ENCODE data around the gene AKAP6. TPM values are rescaled to one million over a fixed set of nuclear protein-coding genes. Genes with fewer than 3 reads are reported as not detected.

AKAP6 gene
- total RNA-seq, 2 experiments from 2014 or later, result 0.13 to 0.72 TPM

DNA sequence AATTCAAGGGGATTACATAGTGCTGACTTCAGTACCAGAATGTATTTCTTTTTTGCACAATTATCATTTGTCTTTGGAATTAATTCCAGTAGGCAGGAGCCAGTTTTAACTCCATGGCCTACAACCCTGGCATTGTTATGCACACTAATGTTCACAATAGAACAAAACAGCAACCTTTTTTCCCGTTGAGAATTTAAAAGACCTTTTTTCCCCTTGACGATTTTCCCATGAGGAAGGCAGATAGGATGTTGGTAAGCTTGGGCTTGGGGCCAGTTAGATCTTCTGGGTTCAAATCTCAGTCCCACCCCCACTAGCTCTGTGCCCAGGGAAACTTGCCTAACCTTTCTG lies 13.7 kb downstream of the AKAP6 start:
- no peak for TF ChIP-seq CTCF (conservative IDR thresholded peaks at IDR 0.05; ENCODE audit: low read length)
- TF ChIP-seq EZH2phosphoT487 (IDR thresholded peaks at IDR 0.05; ENCODE audit: borderline replicate concordance, low read depth, low read length), result no peak
- no TSS peak for BruUV-seq (replicated peaks)
- CTCF ChIA-PET (ENCODE audit: unreplicated experiment), result no interaction called here
- no peak overlapping the region for H3K27ac ChIP-seq (ENCODE audit: low read depth, low read length, poor library complexity, severe bottlenecking)
- no peak overlapping the region for H2AFZ ChIP-seq (ENCODE audit: low read length)
- H3K4me3 ChIP-seq (ENCODE audit: low read depth, low read length, poor library complexity, severe bottlenecking), result no peak overlapping the region
- POLR2A ChIA-PET, result no interaction called here
- H3K79me2 ChIP-seq (ENCODE audit: insufficient read depth, low read depth, low read length), result no peaks in the 10 kb centered on the region
- no peak overlapping the region for H3K4me2 ChIP-seq (ENCODE audit: low read length)
- H4K20me1 ChIP-seq (ENCODE audit: insufficient read depth, low read length), result no peaks in the 10 kb centered on the region
- H3K9me3 ChIP-seq (ENCODE audit: low read length), result no peaks in the 10 kb centered on the region
- no peaks in the 10 kb centered on the region for H3K36me3 ChIP-seq (ENCODE audit: insufficient read depth, low read length)
- H3K4me1 ChIP-seq (ENCODE audit: insufficient read depth, low read length, poor library complexity, severe bottlenecking), result no peaks in the 10 kb centered on the region
- no peak for DNase-seq (ENCODE audit: low spot score)
- intact Hi-C loops (cut with micrococcal nuclease; ENCODE audit: unreplicated experiment), result no loop called here
- H3K9me2 ChIP-seq (ENCODE audit: insufficient read depth, low read length), result no peaks in the 10 kb centered on the region

DNA sequence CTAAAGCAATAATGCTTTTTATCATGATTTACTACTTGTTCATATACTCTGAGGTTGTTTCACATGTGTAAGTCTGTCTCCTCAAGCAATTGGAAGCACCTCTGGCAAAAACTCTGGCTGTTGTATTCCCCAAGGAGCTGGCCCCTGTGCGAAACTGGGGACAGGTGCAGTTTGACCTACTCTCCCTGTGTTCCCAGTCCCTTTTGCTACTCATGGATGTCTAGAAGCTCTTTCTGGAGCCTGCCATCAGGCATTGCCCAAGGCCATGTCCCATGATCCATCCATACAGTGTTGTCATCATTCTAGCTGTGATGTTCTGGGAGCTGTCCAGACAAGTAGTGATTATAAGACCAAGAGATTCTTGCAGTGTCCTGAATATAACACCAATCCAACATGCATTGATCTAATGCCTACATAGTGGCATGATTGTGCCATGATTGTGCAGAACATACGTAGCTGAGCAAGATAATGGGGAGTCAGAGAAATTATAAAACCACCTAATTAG lies 14.9 kb downstream of the AKAP6 start:
- Histone ChIP-seq H3K4me1 (ENCODE audit: insufficient read depth, low read length, poor library complexity, severe bottlenecking) (no peaks in the 10 kb centered on the region), H3K27ac (ENCODE audit: low read depth, low read length, poor library complexity, severe bottlenecking) (no peak overlapping the region), H3K4me3 (ENCODE audit: low read depth, low read length, poor library complexity, severe bottlenecking) (no peak overlapping the region), H3K79me2 (ENCODE audit: insufficient read depth, low read depth, low read length) (no peaks in the 10 kb centered on the region), H3K36me3 (ENCODE audit: insufficient read depth, low read length) (no peaks in the 10 kb centered on the region), H4K20me1 (ENCODE audit: insufficient read depth, low read length) (no peaks in the 10 kb centered on the region), H2AFZ (ENCODE audit: low read length) (no peak overlapping the region), H3K9me3 (ENCODE audit: low read length) (no peaks in the 10 kb centered on the region), H3K4me2 (ENCODE audit: low read length) (no peak overlapping the region), H3K9me2 (ENCODE audit: insufficient read depth, low read length) (no peaks in the 10 kb centered on the region)
- intact Hi-C loops (cut with micrococcal nuclease; ENCODE audit: unreplicated experiment), result no loop called here
- ChIA-PET CTCF (ENCODE audit: unreplicated experiment) (no interaction called here), POLR2A (interaction anchor here (0.7 kb wide), 3 partner anchors 34 to 326 kb away, joined by 3 to 6 read pairs (median 4); no protein-coding TSS in a partner anchor)
- TF ChIP-seq EZH2phosphoT487 (IDR thresholded peaks at IDR 0.05; ENCODE audit: borderline replicate concordance, low read depth, low read length), result no peak
- no TSS peak for BruUV-seq (replicated peaks)
- no peak for DNase-seq (ENCODE audit: low spot score)

DNA sequence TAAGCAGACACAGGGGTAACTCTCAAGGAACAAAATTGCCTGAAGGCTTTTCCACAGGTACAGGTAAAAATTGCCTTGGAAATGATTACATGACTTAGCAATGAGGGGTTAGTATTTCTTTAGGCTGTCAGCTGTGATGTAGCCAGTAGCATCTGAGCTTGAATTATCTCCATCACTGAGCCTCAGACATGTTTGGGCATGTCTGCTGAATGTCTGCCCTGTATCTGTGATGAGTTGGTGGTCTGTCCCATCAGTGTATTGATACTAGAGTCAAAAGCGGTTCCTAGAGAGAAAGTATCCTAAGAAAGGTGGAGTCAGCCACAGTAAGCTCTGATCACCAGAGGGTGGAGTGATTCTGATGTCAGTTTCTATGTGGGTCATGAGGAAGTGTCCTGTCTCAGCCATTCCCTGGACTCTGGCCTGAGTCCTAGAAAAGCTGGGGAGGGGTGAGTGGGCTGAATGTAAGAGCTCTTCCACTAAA lies 16.3 kb downstream of the AKAP6 start:
- H3K4me2 ChIP-seq (ENCODE audit: low read length), result no peak overlapping the region
- ChIA-PET CTCF (ENCODE audit: unreplicated experiment) (no interaction called here), POLR2A (interaction anchor here (0.8 kb wide), 1 partner anchor 10 kb away, joined by 4 read pairs; no protein-coding TSS in a partner anchor)
- H3K9me3 ChIP-seq (ENCODE audit: low read length), result no peaks in the 10 kb centered on the region
- no peak overlapping the region for H3K4me3 ChIP-seq (ENCODE audit: low read depth, low read length, poor library complexity, severe bottlenecking)
- no peaks in the 10 kb centered on the region for H3K36me3 ChIP-seq (ENCODE audit: insufficient read depth, low read length)
- intact Hi-C loops (cut with micrococcal nuclease; ENCODE audit: unreplicated experiment), result no loop called here
- BruUV-seq (replicated peaks), result no TSS peak
- TF ChIP-seq CTCF (conservative IDR thresholded peaks at IDR 0.05; ENCODE audit: low read length) (no peak), EZH2phosphoT487 (IDR thresholded peaks at IDR 0.05; ENCODE audit: borderline replicate concordance, low read depth, low read length) (no peak)
- no peaks in the 10 kb centered on the region for H4K20me1 ChIP-seq (ENCODE audit: insufficient read depth, low read length)
- H3K4me1 ChIP-seq (ENCODE audit: insufficient read depth, low read length, poor library complexity, severe bottlenecking), result no peaks in the 10 kb centered on the region
- H3K9me2 ChIP-seq (ENCODE audit: insufficient read depth, low read length), result no peaks in the 10 kb centered on the region
- DNase-seq (ENCODE audit: low spot score), result no peak
- no peak overlapping the region for H3K27ac ChIP-seq (ENCODE audit: low read depth, low read length, poor library complexity, severe bottlenecking)
- no peaks in the 10 kb centered on the region for H3K79me2 ChIP-seq (ENCODE audit: insufficient read depth, low read depth, low read length)
- no peak overlapping the region for H2AFZ ChIP-seq (ENCODE audit: low read length)

All from OCI-LY7 (cell line).